Calu3 (cell line): Measurements from ENCODE around the gene ERGIC1. TPM values are rescaled to one million over a fixed set of nuclear protein-coding genes. Genes with fewer than 3 reads are reported as not detected.

Experiments
- BruUV-seq: library from RNA; stranded (reverse); fragments of 400-500 nt; replicated peaks from 2 replicates; lab custom pipeline; 2021; lab: Mats Ljungman, UMichigan
- CTCF ChIA-PET: fragments of 300-600 bp; sonication (Branson Sonifier 250); formaldehyde crosslinking; loops from one replicate; lab custom pipeline; 2022; ENCODE audit warnings: antibody characterized with exemption; lab: Charles Lee
- DNase-seq: peaks from one replicate; pipeline ENCODE4 v3.0.0; 2022
- H3K27ac Mint-ChIP-seq: one replicate; pipeline ENCODE4 v1.8.0; 2022; ENCODE audit warnings: mixed read lengths; ENCODE audit not compliant: unreplicated experiment
- H3K27me3 Mint-ChIP-seq: one replicate; pipeline ENCODE4 v1.8.0; 2022; ENCODE audit warnings: mixed read lengths; ENCODE audit not compliant: unreplicated experiment
- H3K36me3 Mint-ChIP-seq: one replicate; pipeline ENCODE4 v1.8.0; 2022; ENCODE audit warnings: mild to moderate bottlenecking, moderate library complexity, mixed read lengths; ENCODE audit not compliant: insufficient read depth, unreplicated experiment
- H3K4me1 Mint-ChIP-seq: one replicate; pipeline ENCODE4 v1.8.0; 2022; ENCODE audit warnings: mild to moderate bottlenecking, low read depth, mixed read lengths; ENCODE audit not compliant: unreplicated experiment
- H3K4me3 Mint-ChIP-seq: one replicate; pipeline ENCODE4 v1.8.0; 2022; ENCODE audit warnings: mild to moderate bottlenecking, low read depth, moderate library complexity, mixed read lengths; ENCODE audit not compliant: unreplicated experiment
- H3K9me3 Mint-ChIP-seq: one replicate; pipeline ENCODE4 v1.8.0; 2022; ENCODE audit warnings: low read depth, mixed read lengths; ENCODE audit not compliant: unreplicated experiment
- CTCF ChIP-seq: fragments of 200-600 bp; IDR thresholded peaks from one replicate; pipeline ENCODE4 v1.8.0; 2022; ENCODE audit warnings: antibody characterized with exemption; ENCODE audit not compliant: unreplicated experiment
- intact Hi-C: fragments of 100-400 bp; cut with micrococcal nuclease; formaldehyde crosslinking; loops from one replicate; pipeline ENCODE4 v1.10.0; 2022; ENCODE audit not compliant: unreplicated experiment
- total RNA-seq: library from RNA; stranded (reverse); gene quantifications from 2 replicates; pipeline ENCODE4 v1.2.3, GENCODE V29; 2022

Gene ERGIC1
- total RNA-seq, 1 experiment from 2014 or later = 235 TPM

- H3K4me1 Mint-ChIP-seq = peaks cover 48% of the 10 kb centered on the region
- peaks cover 35% of the 10 kb centered on the region for H3K36me3 Mint-ChIP-seq
- DNase-seq = no peak
- intact Hi-C loops = loop anchor here (5.0 kb wide), 1 partner anchor 33 kb away; the partner anchor contains the start of gene DUSP1
- no TSS peak for BruUV-seq
- no peaks in the 10 kb centered on the region for H3K27me3 Mint-ChIP-seq
- CTCF ChIA-PET = no interaction called here
- no peak for TF ChIP-seq CTCF
- H3K4me3 Mint-ChIP-seq = no peak overlapping the region
- peaks cover 3% of the 10 kb centered on the region for H3K9me3 Mint-ChIP-seq
- peak overlapping the region; percentile 100 for H3K27ac Mint-ChIP-seq
Observed at GRCh38 chr5:172805018-172805683, 28.9 kb upstream of the ERGIC1 start.

- peaks cover 46% of the 10 kb centered on the region for H3K4me1 Mint-ChIP-seq
- BruUV-seq = no TSS peak
- intact Hi-C loops = loop anchor here (2.0 to 5.0 kb wide), 2 partner anchors 23 to 33 kb away; partner anchors contain the start of gene DUSP1
- TF ChIP-seq CTCF = no peak
- H3K36me3 Mint-ChIP-seq = peaks cover 35% of the 10 kb centered on the region
- peaks cover 5% of the 10 kb centered on the region for H3K9me3 Mint-ChIP-seq
- CTCF ChIA-PET = no interaction called here
- no peaks in the 10 kb centered on the region for H3K27me3 Mint-ChIP-seq
- peak overlapping the region; percentile 100 for H3K27ac Mint-ChIP-seq
- DNase-seq = no peak
- H3K4me3 Mint-ChIP-seq = no peak overlapping the region
Observed at GRCh38 chr5:172805736-172806255, 28.3 kb upstream of the ERGIC1 start.

- H3K9me3 Mint-ChIP-seq = peaks cover 5% of the 10 kb centered on the region
- peak overlapping the region; percentile 100 for H3K27ac Mint-ChIP-seq
- DNase-seq = peak; percentile 95
- TSS peak; percentile 88 for BruUV-seq
- CTCF ChIA-PET = interaction anchor here (0.7 to 2.5 kb wide), 9 partner anchors 10 to 437 kb away, joined by 3 to 27 read pairs (median 6); partner anchors contain the start of gene DUSP1
- intact Hi-C loops = loop anchor here (2.0 to 5.0 kb wide), 2 partner anchors 24 to 35 kb away; partner anchors contain the start of gene DUSP1
- H3K27me3 Mint-ChIP-seq = no peaks in the 10 kb centered on the region
- TF ChIP-seq CTCF = no peak
- H3K4me1 Mint-ChIP-seq = peaks cover 33% of the 10 kb centered on the region
- H3K4me3 Mint-ChIP-seq = peak overlapping the region; percentile 68
- H3K36me3 Mint-ChIP-seq = peaks cover 28% of the 10 kb centered on the region
Observed at GRCh38 chr5:172806897-172807672, 27.0 kb upstream of the ERGIC1 start.

- peaks cover 33% of the 10 kb centered on the region for H3K4me1 Mint-ChIP-seq
- TF ChIP-seq CTCF = no peak
- H3K4me3 Mint-ChIP-seq = peak overlapping the region; percentile 68
- CTCF ChIA-PET = interaction anchor here (0.7 to 2.5 kb wide), 9 partner anchors 10 to 438 kb away, joined by 3 to 27 read pairs (median 6); partner anchors contain the start of gene DUSP1
- no peak for DNase-seq
- BruUV-seq = TSS peak; percentile 95
- H3K9me3 Mint-ChIP-seq = peaks cover 5% of the 10 kb centered on the region
- H3K27me3 Mint-ChIP-seq = no peaks in the 10 kb centered on the region
- peak overlapping the region; percentile 100 for H3K27ac Mint-ChIP-seq
- peaks cover 28% of the 10 kb centered on the region for H3K36me3 Mint-ChIP-seq
- intact Hi-C loops = loop anchor here (2.0 to 5.0 kb wide), 2 partner anchors 25 to 36 kb away; partner anchors contain the start of gene DUSP1
Observed at GRCh38 chr5:172807766-172808311, 26.2 kb upstream of the ERGIC1 start.
